MV-4-11 (cell line): ENCODE results near the gene CANX.
"Not testable (repeated sequence)": the region's sequence is repeated elsewhere in the genome, so short reads cannot be mapped to it uniquely, and the experiment has no call there.

ENCODE experiments used
- DNase-seq: peaks from one replicate; lab custom pipeline; 2025; lab: John Stamatoyannopoulos, UW

CANX gene, protein sequence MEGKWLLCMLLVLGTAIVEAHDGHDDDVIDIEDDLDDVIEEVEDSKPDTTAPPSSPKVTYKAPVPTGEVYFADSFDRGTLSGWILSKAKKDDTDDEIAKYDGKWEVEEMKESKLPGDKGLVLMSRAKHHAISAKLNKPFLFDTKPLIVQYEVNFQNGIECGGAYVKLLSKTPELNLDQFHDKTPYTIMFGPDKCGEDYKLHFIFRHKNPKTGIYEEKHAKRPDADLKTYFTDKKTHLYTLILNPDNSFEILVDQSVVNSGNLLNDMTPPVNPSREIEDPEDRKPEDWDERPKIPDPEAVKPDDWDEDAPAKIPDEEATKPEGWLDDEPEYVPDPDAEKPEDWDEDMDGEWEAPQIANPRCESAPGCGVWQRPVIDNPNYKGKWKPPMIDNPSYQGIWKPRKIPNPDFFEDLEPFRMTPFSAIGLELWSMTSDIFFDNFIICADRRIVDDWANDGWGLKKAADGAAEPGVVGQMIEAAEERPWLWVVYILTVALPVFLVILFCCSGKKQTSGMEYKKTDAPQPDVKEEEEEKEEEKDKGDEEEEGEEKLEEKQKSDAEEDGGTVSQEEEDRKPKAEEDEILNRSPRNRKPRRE

DNA sequence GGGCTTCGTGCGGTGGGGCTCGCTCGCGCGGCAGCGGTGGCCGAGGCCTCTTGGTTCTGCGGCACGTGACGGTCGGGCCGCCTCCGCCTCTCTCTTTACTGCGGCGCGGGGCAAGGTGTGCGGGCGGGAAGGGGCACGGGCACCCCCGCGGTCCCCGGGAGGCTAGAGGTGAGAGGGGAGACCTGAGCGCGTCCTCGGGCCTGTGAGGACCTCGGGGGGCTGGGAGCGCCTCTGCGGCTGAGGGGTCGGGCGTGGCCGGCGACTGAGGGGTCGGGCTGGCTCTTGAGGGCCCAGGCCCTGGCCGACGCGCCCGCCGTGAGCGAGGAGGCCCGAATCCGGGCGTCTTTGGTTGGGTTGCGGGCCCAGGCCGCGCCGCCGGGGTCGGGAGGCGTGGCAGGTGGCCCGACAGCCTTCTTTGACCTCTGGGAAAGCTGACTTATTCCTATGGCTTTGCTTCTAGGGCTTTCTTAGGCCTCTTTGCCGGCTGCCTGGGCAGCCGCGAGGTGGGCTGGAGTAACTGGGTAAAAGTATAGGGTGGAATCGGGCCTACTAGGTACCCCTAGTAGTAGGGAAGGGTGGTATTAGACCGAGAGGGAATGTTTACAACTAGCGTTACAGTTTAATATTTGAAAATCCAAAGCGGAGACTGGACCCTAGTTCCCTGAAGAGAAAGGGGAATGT lies at the start of gene CANX:
Gene CANX, plus strand, starts transcription at position 33 of the 681 bp plus-strand sequence. CDS start 6,715 bp downstream, outside the sequence.
- no peak for DNase-seq

DNA sequence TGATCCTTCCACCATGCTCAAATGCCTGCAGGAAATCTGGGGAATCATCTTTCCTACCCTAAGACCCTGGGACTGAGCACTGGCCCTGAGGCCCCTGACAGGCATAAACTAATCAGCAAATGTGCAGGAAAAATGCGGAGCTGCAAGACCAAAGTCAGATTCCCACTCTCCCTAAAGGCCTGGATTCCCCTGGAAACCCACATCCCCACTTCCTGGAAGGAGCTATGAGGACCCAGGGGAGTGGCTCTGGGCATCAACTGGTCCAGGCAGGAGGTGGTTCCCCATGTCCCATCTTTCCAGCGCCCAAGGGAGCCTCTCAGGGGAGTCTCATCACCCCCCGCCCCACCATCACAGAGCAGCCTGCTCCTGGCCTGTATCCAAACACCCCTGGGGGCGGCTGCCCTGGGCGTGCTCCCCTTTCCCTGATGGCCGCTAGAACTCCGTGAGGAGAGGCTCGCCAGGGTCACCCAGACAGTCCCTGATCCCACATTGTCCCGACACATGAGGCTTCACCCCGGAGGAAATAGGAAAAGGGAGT lies 49.5 kb upstream of the CANX start:
- not testable (repeated sequence) for DNase-seq

DNA sequence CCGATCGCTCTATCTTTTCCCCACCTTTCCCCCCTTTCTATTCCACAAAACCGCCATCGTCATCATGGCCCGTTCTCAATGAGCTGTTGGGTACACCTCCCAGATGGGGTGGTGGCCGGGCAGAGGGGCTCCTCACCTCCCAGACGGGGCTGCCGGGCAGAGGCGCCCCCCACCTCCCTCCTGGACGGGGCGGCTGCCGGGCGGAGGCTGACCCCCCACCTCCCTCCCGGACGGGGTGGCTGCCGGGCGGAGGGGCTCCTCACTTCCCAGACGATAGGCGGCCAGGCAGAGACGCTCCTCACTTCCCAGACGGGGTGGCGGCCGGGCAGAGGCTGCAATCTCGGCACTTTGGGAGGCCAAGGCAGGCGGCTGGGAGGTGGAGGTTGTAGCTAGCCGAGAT lies 48.5 kb upstream of the CANX start:
- DNase-seq = not testable (repeated sequence)

DNA sequence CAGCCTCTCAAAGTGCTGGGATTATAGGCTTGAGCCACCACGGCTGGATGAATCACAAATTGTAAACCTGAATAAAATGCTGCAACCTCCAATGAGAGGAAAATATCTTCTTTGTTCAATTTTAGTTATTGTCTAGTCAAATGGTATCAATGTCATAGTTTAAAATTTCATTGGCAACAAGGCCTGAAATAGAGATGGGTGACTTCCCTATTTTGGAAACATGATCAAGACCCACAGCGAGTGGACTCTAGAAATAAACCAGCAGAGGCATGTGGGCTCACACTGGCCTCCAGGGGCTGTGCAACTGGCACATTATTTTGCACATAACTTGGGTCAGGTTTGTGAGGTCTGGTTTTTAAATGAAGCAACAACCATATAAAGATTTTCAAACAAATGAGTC lies 45.6 kb upstream of the CANX start:
- DNase-seq = peak; percentile 60

DNA sequence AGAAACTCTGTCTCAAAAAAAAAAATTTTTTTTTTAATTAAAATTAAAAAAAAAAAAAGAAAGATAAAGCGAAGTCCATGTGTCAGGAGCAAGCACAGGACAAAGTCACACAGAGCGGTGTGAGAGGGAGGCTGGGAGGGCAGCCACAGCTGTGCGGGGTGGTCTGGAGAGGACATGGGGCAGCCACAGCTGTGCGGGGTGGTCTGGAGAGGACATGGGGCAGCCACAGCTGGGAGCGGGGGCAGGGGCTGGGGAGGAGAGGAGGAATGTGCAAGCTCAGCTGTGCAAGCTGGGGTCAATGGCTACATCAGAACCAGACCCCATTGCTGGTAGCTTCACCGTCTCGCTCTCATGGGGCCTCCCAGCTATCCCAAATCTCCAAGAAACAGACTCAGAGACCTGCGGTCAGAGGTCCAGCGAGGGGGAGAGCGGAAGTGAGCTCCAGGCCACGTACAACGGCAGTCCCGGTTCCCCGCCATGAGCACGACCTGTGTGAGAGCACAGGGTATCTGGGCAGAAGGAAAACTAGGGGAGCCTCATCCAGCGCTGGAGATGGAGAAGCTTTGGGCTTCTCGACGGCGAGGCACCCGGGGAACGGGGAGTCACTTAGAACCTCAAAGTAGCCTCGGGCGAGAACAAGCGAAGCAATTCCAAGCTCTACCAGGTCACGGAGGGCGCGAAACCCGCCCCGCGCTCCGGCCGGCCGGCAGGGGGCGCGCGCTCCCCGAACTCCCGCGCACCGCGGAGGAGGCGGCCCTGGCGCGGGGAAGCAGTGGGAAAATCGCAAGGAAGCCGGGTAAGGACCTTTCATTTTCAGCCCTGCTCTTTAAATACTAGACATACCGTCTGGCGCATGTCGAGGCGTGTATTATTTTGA lies 41.2 kb upstream of the CANX start:
- not testable (repeated sequence) for DNase-seq

DNA sequence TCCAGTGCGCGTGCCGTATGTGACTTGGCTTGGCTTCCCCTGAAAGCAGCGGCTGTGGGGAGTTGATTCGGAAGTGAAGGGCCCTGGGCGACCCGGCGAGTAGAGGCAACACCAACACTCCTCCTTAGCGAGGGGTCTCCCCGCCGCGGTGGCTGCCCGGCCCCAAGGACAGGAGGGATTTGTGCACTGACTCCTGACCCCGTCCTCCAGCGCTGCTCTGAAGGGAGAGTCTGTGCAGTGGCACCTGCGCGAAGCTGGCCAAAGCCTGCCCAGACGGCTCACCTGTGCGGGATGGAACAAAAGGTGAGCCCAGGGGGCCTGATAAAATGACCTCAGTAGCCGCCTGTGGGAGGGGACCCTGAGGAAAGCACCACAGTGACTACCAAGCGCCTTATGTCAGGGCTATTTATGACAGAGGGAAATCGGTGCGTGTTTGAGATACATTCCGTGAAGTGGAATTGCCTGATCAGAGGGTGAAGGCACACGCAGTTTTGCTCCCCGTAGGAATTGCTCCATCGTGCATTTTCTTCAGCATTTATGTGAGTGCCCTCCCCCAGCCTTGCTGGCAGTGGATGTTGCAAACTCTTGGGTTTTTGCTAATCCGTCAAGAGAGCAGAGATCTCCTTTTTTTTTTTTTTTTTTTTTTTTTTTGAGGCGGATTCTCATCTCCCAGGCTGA lies 40.4 kb upstream of the CANX start:
- peak; percentile 96 for DNase-seq

DNA sequence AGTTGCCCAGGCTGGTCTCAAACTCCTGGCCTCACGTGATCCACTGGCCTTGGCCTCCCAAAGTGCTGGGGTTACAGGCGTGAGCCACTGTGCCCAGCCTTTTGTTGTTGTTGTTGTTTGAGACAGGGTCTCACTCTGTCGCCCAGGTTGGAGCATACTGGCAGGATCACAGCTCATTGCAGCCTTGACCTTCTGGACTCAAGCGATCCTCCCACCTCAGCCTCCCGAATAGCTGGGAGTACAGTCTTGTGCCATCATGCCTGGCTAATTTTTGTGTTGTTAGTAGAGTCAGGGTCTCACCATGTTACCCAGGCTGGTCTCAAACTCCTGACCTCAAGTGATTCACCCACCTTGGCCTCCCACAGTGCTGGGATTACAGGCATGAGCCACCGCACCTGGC lies 37.1 kb upstream of the CANX start:
- not testable (repeated sequence) for DNase-seq

DNA sequence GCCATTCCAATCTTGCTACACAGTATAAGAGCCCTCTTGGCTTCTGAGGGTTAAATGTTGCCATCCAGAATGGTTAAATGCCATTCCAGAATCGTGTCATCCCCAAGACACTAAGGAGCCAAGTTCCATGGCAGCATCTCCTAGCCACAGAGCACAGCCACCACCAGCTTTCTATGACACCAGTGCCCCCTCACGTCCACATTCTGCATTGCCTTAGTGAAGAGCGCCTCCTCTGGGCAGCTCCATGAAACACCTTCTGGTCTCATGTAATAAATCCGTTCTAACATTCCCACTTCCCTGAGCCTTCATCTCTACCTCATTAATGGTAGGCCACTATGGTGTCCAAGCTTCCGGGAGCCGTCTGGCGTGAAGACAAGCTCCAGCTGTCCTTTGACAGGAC lies 30.4 kb upstream of the CANX start:
- peak; percentile 50 for DNase-seq

DNA sequence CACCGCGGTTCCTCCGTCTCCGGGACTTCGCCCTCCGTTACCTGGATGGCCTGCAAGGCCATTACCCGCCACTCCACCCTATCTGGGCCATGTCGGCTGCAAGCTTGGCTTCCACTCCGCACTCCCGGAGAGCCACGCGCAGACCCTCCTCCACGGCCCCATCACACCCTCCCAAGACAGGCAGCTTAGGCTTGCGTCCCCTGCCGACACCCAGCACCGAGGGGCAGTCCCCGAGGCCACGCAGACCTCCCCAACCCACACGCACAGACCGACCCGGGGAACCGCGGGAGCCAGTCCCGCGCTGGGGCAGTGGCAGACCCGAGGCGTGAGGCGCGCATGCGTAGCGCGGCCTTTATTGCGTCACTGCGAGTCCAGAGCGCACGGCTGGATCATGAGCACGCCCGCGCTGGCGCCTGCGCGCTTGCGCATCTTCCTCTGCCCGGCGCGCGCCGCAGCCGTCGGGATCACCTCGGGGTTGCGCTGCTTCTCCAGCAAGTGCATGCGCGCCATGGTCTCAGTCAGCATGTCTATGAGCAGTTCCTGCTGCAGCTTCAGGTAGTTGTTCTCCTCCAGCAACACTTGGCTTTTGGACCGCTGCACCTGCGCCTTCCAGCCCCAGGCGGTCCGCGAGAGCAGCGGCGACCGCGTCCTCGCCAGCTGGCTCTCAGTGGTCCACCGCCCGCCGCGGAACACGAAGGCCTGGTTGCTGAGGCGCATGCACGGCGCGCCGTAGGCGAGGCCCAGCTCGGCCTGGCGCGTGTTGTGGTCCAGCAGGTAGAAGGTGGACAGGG lies 20.3 kb upstream of the CANX start:
- DNase-seq = peak; percentile 94

DNA sequence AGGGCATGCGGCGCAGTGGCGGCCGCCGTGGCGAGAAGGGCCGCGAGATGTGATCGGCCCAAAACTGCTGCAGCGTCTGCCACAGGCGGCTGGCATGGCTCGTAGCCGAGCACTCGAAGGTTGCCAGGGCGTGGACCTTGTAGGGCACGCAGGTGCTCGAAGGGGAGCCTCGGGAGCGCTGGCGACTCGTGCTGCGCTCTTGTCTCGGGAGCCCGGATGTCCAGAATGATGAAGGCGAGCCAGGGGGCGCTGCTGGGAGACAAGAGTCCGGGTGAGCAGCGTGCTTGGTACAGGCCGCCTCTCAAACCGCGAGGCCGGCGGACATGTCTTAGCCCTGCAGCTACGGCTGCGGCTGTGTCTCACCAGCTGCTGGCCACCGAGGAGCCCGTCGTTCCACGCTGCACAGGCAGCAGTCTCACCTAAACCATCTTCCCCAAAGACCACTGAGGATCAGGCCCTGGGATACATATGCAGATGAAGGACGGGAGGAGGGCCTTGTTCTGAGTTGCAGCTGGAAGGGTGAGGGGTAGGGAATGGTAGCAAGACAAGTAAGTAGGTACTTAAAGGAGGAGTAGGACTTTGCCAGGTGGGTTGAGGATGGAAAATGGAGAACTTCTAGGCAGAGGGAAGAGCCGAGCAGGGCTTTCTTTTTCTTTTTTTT lies 19.6 kb upstream of the CANX start:
- peak; percentile 23 for DNase-seq

DNA sequence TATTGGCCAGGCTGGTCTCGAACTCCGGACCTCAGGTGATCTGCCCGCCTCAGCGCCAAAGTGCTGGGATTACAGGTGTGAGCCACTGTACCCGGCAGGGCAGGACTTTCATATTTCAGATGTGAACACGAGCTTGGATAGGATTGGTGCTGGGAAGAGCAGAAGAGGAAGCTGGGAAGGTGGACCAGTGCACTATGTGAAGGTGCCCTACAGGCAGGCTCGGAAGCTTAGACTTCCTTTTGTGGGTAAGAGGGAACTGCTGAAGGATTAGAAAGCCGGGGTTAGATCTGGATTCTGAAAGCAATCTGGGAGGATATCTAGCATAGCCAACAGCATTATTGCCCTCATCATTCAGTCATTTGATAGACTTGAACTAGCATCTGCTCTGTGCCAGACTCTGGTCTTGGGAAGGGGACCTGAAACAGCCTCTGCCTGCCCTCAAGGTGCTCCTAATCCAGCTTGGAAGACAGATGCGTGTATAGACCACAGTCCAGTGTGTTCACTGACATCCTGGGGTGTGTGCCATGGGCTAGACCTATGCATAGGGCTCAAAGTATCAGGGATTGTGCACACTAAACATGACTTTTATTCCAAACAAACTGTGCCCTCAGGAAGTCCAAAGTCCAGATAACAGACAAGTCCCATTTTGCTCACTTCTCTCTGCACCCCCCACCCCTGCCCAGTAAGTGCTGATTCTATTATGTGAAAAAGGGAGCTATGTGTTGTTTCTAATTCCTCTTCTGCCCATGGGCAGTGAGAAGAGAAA lies 18.6 kb upstream of the CANX start:
- DNase-seq = peak; percentile 47

DNA sequence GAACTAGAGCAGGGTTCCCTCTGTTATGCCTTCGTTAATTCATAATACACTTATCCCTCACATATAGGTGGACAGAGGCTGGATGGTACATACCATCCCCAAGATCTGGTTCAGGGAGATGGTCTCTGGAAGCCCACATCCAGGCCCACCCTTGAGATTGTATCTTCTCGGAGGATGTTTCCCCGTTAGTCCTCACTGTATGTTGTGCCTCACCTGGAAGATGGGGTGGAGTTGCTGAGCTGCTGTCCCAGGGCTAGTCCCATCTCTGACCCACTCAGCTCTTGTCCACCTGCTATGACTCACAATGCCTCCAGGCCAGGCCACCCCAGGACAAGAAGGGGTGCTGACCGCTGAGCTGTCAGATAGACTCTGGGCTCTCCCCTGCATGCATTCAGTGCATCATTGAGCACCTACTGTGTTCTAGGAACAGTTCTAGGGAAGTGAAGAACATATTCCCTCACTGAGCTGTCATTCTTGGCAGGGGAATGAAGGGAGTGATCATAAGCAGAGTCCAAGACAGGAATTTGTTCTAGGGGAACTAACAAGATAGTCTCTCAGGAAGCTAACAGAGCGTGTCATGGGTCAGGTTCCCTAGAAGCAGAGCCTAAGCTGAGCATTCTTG lies 17.9 kb upstream of the CANX start, which contains the start of gene CBY3:
Gene CBY3, minus strand, starts transcription at position 255 of the 622 bp plus-strand sequence. Its CDS starts 116 bp downstream, at position 139.
- no peak for DNase-seq

DNA sequence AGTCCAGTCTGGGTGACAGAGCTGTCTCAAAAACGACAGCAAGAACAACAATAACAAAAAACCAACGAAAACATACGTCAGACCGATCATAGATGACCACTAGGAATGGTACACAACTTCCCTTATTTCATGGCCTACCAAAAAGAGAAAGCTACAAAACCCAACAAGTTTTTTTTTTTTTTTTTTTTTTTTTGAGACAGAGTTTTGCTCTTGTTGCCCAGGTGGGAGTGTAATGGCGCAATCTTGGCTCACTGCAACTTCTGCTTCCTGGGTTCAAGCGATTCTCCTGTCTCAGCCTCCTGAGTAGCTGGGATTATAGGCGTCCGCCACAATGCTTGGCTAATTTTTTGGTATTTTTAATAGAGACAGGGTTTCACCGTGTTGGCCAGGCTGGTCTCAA lies 9.6 kb upstream of the CANX start:
- peak; percentile 46 for DNase-seq

DNA sequence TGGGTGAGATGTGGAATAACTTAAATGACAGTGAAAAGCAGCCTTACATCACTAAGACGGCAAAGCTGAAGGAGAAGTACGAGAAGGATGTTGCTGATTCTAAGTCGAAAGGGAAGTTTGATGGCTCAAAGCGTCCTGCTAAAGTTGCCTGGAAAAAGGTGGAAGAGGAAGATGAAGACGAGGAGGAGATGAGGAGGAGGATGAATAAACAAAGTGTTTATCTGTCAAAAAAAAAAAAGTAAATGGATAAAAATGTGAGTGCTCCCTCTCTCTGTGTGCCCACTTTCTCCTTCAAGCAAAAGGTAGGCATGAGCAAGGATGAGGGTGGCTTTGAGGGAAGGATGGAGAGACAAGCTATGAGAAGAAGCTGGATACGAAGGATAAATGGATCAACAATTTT lies 4.2 kb upstream of the CANX start:
- no peak for DNase-seq

DNA sequence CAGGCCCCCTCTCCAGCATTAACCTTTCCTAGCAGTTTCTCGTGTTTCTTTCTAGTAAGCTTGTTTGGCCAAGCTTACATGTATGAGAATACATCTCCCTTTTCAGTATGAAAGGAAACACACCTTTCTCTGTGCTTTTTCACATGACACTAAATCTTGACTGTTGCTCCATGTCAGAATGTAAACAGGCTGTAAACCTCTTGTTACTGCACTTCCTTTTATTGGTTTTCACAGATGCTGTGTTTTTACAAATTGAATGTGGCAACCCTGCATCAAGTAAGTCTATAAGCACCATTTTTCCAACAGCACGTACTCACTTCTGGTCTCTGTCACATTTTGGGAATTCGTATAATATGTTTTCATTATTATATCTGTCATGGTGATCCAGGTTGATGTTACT lies 2.2 kb upstream of the CANX start:
- DNase-seq = peak; percentile 73

DNA sequence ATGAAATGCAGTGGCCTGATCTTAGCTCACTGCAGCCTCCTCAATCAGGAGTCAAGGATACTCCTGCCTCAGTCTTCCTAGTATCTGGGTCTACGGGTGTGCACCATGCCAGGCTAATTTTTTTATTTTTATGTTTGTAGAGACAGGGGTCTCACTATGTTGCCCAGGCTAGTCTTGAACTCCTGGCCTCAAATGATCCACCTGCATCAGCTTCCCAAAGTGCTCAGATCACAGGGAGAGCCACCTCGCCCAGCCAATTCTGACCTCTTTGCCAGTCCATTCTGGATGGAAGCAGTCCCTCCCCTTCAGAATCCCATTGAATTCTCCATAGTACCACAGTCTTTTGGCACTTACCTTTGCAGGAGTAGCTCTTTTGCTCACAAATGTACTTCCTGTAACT lies 1.7 kb upstream of the CANX start:
- DNase-seq = no peak

DNA sequence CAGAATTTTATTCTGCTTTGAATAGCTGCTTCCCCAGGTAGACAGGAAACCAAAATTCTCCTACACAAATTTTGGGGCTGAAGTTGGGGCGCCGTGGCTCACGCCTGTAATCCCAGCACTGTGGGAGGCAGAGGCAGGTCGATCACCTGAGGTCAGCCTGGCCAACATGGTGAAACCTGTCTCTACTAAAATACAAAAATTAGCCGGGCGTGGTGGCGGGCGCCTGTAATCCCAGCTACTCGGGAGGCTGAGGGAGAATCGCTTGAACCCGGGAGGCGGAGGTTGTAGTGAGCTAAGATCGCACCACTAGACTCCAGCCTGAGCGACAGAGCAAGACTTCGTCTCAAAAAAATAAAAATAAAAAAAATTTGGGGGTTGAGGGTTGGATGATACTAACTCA lies 1.2 kb upstream of the CANX start:
- DNase-seq = not testable (repeated sequence)
